ENCODE measurements around the gene RBM39. TPM values are rescaled to one million over a fixed set of nuclear protein-coding genes. Genes with fewer than 3 reads are reported as not detected.
A peak's percentile ranks its signal among the peaks of the same experiment; 100 is the strongest.
"Not testable (repeated sequence)": the region's sequence is repeated elsewhere in the genome, so short reads cannot be mapped to it uniquely, and the experiment has no call there.

The RBM39 gene
- 1,157 TPM for total RNA-seq

- Histone ChIP-seq H3K9me3 (ENCODE audit: low read depth, low read length) (no peaks in the 10 kb centered on the region), H3K4me1 (ENCODE audit: insufficient read depth, low read length) (peaks cover 54% of the 10 kb centered on the region), H3K4me3 (ENCODE audit: low read length) (peak within 1 kb of the TSS; percentile 100), H3K27me3 (ENCODE audit: insufficient read depth, low read length) (no peaks in the 10 kb centered on the region)
Measured at GRCh38 chr20:35741892-35742740, at the start of gene RBM39. Gene RBM39 (minus strand): TSS chr20:35742260. CDS start chr20:35740874, 1,386 bp downstream.

- Histone ChIP-seq H3K9me3 (ENCODE audit: low read depth, low read length) (no peaks in the 10 kb centered on the region), H3K4me3 (ENCODE audit: low read length) (no peak overlapping the region), H3K27me3 (ENCODE audit: insufficient read depth, low read length) (no peaks in the 10 kb centered on the region), H3K4me1 (ENCODE audit: insufficient read depth, low read length) (peaks cover 34% of the 10 kb centered on the region)
Measured at GRCh38 chr20:35791821-35792220, 49.8 kb upstream of the RBM39 start.

- no peaks in the 10 kb centered on the region for H3K9me3 ChIP-seq (ENCODE audit: low read depth, low read length)
- no peaks in the 10 kb centered on the region for H3K27me3 ChIP-seq (ENCODE audit: insufficient read depth, low read length)
- H3K4me1 ChIP-seq (ENCODE audit: insufficient read depth, low read length), result peaks cover 27% of the 10 kb centered on the region
- H3K4me3 ChIP-seq (ENCODE audit: low read length), result no peak overlapping the region
Measured at GRCh38 chr20:35791097-35791496, 49.0 kb upstream of the RBM39 start.

GRCh38 chr20:35788796-35789195 lies 46.7 kb upstream of the RBM39 start:
- H3K4me1 ChIP-seq (ENCODE audit: insufficient read depth, low read length), result peaks cover 17% of the 10 kb centered on the region
- H3K27me3 ChIP-seq (ENCODE audit: insufficient read depth, low read length), result no peaks in the 10 kb centered on the region
- no peaks in the 10 kb centered on the region for H3K9me3 ChIP-seq (ENCODE audit: low read depth, low read length)
- H3K4me3 ChIP-seq (ENCODE audit: low read length), result no peak overlapping the region

GRCh38 chr20:35785541-35785940 lies 43.5 kb upstream of the RBM39 start:
- not testable (repeated sequence) for H3K9me3 ChIP-seq (ENCODE audit: low read depth, low read length); H3K4me1 ChIP-seq (ENCODE audit: insufficient read depth, low read length); H3K4me3 ChIP-seq (ENCODE audit: low read length); H3K27me3 ChIP-seq (ENCODE audit: insufficient read depth, low read length)

- H3K27me3 ChIP-seq (ENCODE audit: insufficient read depth, low read length); H3K4me3 ChIP-seq (ENCODE audit: low read length); H3K9me3 ChIP-seq (ENCODE audit: low read depth, low read length); H3K4me1 ChIP-seq (ENCODE audit: insufficient read depth, low read length): not testable (repeated sequence)
Measured at GRCh38 chr20:35783811-35784210, 41.8 kb upstream of the RBM39 start.

- peaks cover 51% of the 10 kb centered on the region for H3K4me1 ChIP-seq (ENCODE audit: insufficient read depth, low read length)
- no peaks in the 10 kb centered on the region for H3K27me3 ChIP-seq (ENCODE audit: insufficient read depth, low read length)
- no peak overlapping the region for H3K4me3 ChIP-seq (ENCODE audit: low read length)
- H3K9me3 ChIP-seq (ENCODE audit: low read depth, low read length), result no peaks in the 10 kb centered on the region
Measured at GRCh38 chr20:35776513-35777101, 34.5 kb upstream of the RBM39 start.

GRCh38 chr20:35774391-35774790 lies 32.3 kb upstream of the RBM39 start:
- Histone ChIP-seq H3K4me1 (ENCODE audit: insufficient read depth, low read length) (peaks cover 73% of the 10 kb centered on the region), H3K4me3 (ENCODE audit: low read length) (no peak overlapping the region), H3K9me3 (ENCODE audit: low read depth, low read length) (no peaks in the 10 kb centered on the region), H3K27me3 (ENCODE audit: insufficient read depth, low read length) (no peaks in the 10 kb centered on the region)

- Histone ChIP-seq H3K4me3 (ENCODE audit: low read length) (peak overlapping the region; percentile 78), H3K9me3 (ENCODE audit: low read depth, low read length) (no peaks in the 10 kb centered on the region), H3K27me3 (ENCODE audit: insufficient read depth, low read length) (no peaks in the 10 kb centered on the region), H3K4me1 (ENCODE audit: insufficient read depth, low read length) (peaks cover 84% of the 10 kb centered on the region)
Measured at GRCh38 chr20:35773154-35773751, 31.2 kb upstream of the RBM39 start.

- peaks cover 90% of the 10 kb centered on the region for H3K4me1 ChIP-seq (ENCODE audit: insufficient read depth, low read length)
- H3K27me3 ChIP-seq (ENCODE audit: insufficient read depth, low read length), result no peaks in the 10 kb centered on the region
- H3K4me3 ChIP-seq (ENCODE audit: low read length), result peak overlapping the region; percentile 78
- no peaks in the 10 kb centered on the region for H3K9me3 ChIP-seq (ENCODE audit: low read depth, low read length)
Measured at GRCh38 chr20:35772563-35773058, 30.6 kb upstream of the RBM39 start.

- peak within 1 kb of the TSS; percentile 78 for H3K4me3 ChIP-seq (ENCODE audit: low read length)
- H3K4me1 ChIP-seq (ENCODE audit: insufficient read depth, low read length), result peaks cover 91% of the 10 kb centered on the region
- no peaks in the 10 kb centered on the region for H3K9me3 ChIP-seq (ENCODE audit: low read depth, low read length)
- H3K27me3 ChIP-seq (ENCODE audit: insufficient read depth, low read length), result no peaks in the 10 kb centered on the region
Measured at GRCh38 chr20:35771689-35772562, 29.9 kb upstream of the RBM39 start, which contains the start of gene PHF20. Gene PHF20 (plus strand): TSS chr20:35772015. CDS start chr20:35801523, 29,508 bp downstream.

- no peak overlapping the region for H3K4me3 ChIP-seq (ENCODE audit: low read length)
- no peaks in the 10 kb centered on the region for H3K9me3 ChIP-seq (ENCODE audit: low read depth, low read length)
- peaks cover 89% of the 10 kb centered on the region for H3K4me1 ChIP-seq (ENCODE audit: insufficient read depth, low read length)
- no peaks in the 10 kb centered on the region for H3K27me3 ChIP-seq (ENCODE audit: insufficient read depth, low read length)
Measured at GRCh38 chr20:35771367-35771688, 29.3 kb upstream of the RBM39 start.

- H3K4me1 ChIP-seq (ENCODE audit: insufficient read depth, low read length), result peaks cover 79% of the 10 kb centered on the region
- no peaks in the 10 kb centered on the region for H3K9me3 ChIP-seq (ENCODE audit: low read depth, low read length)
- no peak overlapping the region for H3K4me3 ChIP-seq (ENCODE audit: low read length)
- H3K27me3 ChIP-seq (ENCODE audit: insufficient read depth, low read length), result no peaks in the 10 kb centered on the region
Measured at GRCh38 chr20:35768731-35769664, 26.9 kb upstream of the RBM39 start.
